ENCODE data around the gene ZBED5.
"Not testable (repeated sequence)": the region's sequence is repeated elsewhere in the genome, so short reads cannot be mapped to it uniquely, and the experiment has no call there.

ZBED5 gene

DNA sequence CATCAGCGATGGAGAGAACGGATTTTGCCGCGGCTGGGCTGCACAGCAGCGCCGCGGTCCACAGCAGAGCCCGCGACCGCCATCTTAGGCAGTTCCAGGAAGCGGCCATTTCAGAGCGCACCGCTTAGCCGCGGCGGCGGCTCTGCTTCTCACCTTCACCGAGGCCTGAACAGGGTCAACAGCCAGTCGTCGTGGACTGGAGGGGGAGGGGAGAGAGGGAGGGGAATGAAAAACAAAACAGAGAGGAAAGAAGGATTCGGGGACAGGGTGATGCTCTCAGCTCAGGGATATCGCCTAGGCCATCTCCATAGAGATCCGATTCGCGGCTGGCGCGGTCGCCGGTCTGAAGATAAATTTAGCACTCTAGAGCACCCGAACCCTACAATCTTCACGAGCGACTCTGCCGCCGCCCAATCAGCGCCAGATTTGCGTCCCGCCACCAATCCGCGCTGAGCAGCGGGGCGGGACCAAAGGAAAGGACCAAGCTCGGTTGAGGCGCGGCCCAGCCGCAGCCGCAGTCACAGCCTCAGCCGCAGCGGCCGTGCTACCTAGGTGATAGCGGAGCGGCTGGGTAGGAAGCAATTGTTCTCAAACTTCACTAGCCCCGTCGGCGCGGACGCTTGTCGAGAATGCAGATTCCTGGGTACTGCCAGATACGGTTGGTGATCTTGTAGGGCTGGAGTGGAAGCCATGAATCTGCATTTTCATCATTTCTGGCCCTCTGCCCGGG lies at the start of gene ZBED5:
Gene ZBED5 (minus strand): TSS at position 345 of the 730 bp plus-strand sequence. CDS start 3,108 bp downstream, outside the sequence.
- peak; percentile 90 to 91 for DNase-seq (ENCODE audit: low read depth in 2 of 2)

DNA sequence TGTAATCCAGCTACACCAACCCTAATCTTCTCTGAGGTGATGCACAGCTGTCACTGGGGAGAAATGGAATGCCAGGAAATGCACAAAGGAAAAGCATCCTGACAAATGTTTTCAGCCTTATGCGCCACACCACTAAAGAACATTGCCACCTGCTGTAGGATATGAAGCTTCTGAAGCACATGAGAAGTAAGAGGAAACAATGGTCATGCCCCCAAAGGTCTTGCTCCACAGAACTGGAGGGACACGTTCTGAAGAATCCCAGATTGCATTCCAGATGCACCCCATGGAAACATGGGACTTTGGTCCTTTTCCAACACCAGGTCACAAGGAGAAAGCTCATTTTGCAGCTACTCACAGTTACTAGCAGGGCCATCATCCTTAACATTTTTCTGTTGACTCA lies 48.7 kb upstream of the ZBED5 start:
- no peak for DNase-seq (ENCODE audit: low read depth in 2 of 2)

DNA sequence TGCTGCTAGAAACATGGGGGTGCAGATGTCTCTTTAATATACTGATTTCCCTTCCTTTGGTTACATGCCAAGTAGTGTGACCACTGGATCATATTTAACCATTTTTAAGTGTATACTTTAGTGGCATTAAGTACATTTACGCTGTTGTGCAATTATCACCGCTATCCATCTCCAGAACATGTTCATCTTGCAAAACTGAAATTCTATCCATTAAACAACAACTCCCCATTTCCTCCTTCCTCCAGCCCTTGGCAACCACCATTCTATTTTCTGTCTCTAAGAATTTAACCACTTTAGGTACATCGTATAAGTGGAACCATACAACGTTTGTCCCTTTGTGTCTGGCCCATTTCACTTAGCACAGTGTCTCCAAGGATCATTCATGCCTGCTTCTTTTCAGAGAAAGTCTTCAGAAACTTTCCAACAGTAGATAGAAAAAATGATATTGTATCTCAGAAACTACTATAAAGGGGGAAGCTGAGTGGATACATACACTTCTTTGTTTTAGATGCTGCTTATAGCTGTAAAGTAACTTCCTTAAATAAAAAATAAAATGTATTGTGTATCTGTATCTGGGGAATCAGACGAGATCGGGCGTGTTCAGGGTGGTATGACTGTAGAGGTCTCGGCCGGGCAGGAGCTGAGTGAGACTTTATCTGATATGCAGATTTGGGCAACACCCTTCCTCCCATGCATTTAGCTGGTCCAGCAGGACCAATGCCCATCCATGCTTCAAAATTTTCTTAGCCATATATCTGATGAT lies 44.6 kb upstream of the ZBED5 start:
- no peak for DNase-seq (ENCODE audit: low read depth in 2 of 2)

DNA sequence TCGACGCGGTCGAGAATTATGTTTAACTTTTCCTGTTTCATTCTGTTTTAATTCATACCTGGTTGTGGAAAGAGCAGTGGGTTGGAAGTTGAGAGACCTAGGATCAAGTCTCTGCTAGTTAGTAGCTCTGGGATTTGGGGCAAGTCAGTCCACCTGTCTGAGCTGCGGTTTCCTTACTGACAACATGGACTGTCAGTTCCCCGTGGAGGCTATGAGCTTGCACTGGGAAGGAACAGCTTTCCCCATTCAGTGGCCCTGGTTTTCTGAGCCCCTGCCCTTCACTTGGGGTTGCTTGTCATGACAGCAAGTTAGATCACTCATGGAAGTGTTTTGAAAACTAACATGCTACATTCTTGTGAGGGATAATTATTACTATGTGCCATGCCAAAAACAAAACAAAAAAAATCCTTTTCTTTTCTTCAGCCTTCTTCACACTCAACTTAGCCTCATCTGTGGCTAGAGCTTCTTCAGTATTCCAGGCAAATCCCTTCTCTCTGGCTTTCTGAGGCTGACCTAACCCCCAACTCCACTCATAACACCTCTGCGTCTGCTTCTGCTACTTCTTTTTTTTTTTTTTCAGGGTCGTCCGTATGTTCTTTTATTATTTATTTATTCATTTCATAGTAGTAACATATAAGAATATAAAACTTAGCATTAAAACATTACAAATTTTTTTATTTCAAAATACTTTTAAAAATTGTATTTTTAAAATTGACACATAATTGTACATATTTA lies 43.0 kb upstream of the ZBED5 start:
- no peak for DNase-seq (ENCODE audit: low read depth in 2 of 2)

DNA sequence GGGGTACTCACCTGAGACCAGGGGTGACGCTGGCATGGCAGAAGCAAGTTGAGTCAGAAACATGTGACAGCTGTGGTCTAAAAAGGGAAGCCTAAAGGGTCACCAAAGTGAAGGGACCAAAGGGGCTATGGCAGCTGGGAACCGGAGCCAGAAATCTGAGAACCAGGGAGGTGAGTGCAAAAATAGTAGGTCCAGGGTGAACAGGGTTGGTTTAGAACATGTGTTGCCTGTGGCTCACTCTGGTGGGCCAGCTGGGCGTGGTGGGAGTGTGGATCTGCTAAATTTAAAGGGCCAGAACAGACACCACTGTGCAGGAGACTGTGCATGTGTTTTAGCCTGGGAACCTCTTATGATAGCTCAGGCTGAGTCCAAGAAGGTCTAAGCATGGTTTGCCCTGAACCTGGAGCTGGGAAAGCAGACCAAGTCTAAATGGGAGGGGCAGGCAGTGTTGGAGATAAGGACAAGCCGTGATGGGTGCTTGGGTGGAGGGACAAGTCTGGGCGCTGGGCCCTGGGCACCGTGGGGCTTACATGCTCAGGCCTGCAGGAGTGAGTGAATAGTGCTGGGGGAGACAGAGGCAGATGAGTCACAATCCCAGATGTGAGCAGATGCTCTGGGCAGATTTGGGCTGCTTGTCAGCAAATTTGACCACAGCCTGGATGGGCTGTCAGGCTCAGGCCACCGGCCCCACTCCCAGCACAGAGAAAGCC lies 41.4 kb upstream of the ZBED5 start:
- DNase-seq (ENCODE audit: low read depth in 2 of 2), result no peak

DNA sequence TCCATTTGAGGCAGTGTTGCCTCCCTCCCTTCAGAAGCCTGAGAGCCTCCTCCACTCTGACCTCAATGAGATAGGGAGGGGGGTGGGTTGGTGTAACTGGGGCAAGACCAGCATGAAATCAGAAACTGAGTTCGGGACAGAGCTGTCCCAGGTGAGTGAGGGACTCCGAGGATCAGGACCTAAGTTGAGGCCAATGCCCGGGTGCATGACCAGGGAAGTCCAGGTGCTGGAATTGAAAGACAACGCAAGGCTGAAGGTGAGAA lies 40.8 kb upstream of the ZBED5 start:
- DNase-seq (ENCODE audit: low read depth in 2 of 2), result no peak

DNA sequence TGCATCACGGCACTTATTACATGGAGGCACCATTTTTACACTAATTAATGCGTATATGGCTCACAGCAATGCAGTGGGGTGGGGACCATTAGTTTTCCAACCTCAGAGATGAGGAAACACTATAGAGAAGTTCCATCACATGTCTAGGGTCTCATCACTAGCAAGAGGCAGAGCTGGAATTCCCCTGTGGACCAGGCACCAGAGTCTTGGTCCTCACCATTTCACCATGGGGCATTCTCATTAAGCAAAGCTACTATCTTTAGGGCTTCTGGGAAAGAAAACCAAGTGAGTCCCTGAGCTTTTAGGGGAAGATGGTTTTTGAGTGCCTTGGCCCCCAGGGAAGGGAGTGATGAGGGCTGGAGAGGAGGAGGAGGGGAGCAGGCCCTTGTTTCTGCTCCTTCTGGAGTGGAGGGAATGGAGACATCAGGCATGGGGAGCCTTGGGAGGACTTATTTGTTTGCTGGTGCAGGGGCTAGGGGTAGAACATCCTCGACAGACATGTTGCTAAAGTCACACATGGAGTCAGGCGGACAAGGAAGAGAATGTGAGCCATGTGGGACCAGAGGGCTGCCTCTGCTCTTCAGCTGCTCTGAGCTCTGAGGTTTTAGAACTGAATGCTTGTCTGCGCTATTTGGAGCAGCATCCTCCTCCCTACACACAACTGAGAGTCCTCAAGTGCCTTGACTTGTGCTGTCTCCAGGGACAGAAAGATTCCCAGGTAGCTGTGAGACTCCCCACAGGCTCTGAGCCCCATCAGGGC lies 40.3 kb upstream of the ZBED5 start:
- no peak for DNase-seq (ENCODE audit: low read depth in 2 of 2)

DNA sequence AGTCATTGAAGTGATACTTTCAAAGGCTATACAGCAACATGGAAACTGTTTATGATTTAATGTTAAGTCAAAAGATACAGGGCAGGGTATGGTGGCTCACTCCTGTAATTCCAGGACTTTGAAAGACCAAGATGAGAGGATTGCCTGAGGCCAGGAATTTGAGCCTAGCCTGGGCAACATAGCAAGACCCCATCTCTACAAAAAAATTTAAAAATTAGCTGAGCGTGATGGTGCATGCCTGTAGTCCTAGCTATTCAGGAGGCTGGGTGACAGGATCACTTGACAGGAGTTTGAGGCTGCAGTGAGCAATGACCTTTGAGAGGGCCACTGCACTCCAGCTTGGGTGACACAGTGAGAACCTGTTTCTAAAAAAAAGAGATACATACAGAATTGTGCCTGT lies 39.3 kb upstream of the ZBED5 start:
- DNase-seq (ENCODE audit: low read depth in 2 of 2), result no peak

DNA sequence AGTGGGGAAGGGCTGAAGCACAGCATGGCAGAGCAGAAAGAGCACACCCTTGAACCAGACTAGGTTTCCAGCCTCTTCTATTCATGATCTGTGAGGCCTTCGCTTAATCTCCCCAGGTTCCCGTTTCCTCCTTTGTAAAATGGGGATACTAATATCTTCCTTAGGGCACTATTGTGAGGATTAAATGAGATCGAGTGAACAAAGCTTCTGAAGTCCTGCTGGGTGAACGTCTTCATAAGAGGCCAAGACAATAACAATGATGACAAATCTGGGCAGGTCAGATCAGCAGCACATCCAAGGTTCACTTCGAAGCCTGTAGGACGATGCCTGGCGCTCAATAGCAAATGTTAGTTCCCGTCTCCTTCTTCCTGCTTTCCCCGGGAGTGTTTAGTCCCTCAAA lies 38.6 kb upstream of the ZBED5 start:
- DNase-seq (ENCODE audit: low read depth in 2 of 2), result no peak

DNA sequence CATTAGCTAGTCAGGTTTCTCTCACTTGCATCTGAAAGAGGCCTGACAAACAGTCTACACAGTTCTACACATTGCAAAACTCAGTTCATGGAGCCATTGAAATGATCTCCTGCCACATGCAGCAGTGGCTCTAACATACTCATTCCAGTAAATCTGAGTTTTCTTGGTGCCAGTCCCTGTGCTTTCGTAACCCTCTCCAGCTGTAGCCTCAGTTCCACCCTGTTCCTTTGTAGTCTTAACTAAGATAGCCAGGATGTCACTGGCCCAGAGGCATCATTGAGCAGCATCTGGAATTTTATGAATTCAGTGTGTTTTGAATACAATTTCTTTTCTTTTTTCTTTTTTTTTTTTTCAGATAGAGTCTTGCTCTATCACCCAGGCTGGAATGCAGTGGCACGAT lies 37.4 kb upstream of the ZBED5 start:
- DNase-seq (ENCODE audit: low read depth in 2 of 2), result no peak

DNA sequence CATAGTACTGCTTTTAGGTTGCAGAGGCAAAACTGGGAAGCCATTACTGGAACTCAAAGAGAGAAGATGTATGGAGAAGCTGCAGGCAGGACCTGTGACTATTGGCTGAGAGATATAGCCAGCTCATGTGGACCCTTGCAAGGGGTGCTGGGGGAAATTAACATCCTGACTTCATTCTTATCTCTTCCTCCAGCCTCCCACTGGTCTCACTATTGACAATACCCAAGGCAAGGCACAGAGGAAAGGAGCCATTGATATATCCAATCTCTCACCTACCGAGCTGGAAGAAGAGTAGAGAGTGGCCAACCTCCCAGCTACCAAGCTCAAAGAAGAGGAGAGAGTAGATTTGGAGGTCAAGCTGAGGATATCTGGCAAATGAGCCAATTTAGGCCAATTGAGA lies 36.8 kb upstream of the ZBED5 start:
- DNase-seq (ENCODE audit: low read depth in 2 of 2), result no peak

DNA sequence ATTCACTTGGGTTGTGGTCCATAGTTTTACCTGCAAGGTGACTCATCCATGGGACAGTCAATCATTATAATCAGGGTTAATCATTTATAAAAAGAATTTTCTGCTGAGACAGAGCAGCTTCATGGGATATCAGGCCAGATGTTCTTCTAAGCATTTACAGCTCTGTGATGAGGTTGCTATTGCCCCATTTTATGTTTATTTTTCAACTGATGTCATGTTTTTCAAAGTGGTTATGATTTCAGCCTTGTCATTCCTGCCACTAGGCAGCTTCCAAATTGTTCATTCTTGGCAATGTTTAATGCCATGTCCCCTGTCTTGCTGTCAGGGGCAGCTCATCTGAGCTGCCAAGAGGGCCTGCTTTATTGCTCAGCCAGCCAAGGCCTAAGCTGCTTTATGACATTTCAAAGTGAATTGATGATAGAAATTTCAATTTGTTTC lies 35.9 kb upstream of the ZBED5 start:
- no peak for DNase-seq (ENCODE audit: low read depth in 2 of 2)

DNA sequence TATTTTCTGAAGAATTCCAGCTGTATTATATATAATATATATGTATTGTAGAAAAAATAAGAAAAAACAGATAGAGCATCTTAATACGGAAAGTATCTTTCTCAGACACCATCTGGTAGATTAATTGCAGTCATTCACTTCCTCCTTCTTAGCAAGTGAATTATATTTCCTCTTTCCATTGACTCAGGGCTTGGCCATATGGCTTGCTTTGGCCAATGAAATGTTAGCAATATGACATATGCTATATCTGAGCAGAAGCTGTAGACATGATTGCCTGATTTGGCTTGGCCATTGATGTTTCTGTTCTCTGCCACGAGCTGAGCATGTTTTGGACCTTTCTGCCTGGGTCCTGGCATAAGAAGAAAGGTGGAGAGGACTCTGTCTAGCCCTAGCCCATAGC lies 34.4 kb upstream of the ZBED5 start:
- no peak for DNase-seq (ENCODE audit: low read depth in 2 of 2)

DNA sequence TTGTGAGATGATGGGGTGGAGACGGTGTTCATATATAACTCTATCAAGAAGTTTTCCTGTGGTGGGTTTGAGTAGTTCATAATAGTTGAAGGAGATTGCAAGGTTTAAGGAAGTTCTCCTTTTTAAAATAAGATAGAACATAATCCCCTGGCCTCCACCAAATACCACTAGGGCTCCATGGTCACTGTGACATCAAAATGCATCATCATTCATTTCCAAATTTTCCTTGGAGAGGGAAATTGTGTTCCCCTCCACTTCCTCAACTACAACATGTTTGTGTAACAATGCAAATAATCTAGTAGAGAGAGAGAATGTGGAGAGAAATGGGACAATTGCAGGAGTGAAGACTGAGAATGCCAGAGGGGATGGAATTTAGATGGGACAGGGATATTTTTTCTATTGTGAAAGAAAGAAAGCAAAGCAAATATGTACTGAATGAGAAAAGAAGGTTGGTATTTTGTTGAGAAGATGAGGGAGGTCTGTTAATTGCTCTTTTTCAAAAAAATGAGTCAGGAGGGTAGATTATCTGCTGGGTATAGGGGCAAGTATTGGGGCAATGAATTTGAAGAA lies 33.4 kb upstream of the ZBED5 start:
- no peak for DNase-seq (ENCODE audit: low read depth in 2 of 2)

DNA sequence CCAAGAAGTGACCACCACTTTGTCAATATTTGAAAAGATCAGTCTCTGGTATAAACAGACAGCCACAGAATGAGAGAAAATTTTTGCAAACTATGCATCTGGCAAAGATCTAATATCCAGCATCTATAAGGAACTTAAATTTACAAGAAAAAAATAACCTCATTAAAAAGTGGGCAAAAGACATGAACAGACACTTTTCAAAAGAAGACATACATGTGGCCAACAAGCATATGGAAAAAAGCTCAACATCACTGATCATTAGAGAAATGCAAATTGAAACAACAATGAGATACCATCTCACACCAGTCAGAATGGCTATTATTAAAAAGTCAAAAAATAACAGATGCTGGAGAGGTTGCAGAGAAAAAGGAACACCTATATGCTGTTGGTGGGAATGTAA lies 32.2 kb upstream of the ZBED5 start:
- not testable (repeated sequence) for DNase-seq (ENCODE audit: low read depth in 2 of 2)

DNA sequence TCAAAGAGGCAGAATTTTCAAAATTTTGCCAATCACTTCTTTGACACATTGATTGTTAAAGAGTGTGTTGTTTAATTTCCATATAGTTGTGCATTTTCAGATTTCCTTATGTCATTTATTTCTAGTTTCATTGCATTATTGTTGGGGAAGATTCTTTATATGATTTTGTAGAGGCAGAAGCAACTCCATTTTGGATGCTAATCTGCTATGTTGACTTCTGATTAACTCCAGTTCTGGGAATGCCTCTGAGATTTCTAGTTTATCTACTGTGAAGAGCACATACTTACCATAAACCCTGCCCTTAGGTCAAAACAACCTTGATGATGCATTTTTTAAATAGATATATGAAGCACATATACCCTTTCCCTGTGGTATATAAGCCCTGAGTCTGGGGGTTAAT lies 29.5 kb upstream of the ZBED5 start:
- no peak for DNase-seq (ENCODE audit: low read depth in 2 of 2)

DNA sequence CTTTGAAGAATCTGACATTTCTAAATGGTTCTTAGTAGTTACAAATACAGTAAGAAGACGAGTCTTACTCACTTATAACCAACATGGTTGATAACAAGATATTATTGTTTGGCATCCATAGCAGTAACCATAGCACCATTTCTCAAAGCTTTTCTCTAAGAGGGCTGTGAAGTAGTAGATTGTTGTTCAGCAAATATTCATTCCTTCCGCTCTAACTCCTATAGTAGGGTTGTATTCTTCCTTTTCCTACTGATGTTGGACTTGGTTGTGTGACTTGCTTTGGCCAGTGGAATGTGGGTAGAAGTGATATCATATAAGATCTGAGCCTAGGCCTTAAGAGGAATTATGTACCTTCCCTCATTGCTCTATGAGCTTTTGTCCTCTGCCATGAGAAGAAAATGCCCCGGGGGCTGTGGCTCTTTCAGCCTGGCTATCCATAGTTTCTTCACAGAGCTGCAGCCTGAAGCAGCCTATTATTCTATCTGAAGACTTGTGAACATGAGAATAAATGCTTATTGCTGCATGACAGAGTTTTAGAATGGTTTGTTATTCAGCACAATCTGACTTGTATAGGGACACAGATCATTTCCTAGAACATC lies 28.9 kb upstream of the ZBED5 start:
- no peak for DNase-seq (ENCODE audit: low read depth in 2 of 2)

DNA sequence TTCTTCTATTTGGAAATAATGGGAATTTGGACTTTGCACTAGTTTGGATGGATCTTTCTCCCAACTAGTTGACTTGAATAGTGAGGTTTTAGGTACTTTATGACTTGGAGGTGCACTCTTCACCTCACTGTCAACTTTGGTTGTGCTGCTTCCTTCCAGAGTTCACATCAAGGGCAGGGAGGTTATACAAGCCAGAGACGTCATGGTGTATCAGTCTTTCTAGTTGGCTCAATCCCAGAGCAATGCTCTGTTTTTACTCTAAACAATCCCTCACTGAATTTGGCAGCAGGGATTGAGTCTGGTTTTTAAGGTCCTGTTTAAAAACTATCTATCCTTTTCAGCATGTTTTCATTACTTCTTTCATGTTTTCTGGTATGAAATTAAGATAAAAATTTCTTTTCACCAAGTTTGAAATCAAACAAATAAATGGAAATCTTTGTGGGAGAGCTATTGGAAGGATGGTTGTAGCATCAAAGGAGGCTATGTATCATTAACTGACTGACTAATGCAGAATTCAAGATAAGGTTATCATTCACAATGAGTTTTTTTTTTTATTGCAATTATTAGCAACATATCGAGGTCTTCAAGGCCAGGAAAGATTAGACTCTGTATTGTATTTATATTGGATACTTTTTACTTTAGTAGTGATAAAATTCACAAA lies 28.0 kb upstream of the ZBED5 start:
- DNase-seq (ENCODE audit: low read depth in 2 of 2), result no peak

DNA sequence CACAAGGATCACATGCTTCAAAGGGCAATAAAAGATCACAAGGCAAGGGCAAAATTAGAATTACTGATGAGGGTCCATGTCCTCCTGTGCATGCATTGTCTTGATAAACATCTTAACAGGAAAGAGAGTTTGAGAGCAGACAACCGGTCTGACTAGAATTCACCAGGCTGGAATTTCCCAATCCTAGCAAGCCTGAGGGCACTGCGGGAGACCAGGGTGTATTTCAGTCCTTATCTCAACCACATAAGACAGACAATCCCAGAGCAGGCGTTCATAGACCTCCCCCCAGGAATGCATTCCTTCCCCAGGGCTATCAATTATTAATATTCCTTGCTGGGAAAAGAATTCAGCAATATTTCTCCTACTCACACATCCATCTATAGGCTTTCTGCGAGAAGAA lies 26.4 kb upstream of the ZBED5 start:
- not testable (repeated sequence) for DNase-seq (ENCODE audit: low read depth in 2 of 2)

DNA sequence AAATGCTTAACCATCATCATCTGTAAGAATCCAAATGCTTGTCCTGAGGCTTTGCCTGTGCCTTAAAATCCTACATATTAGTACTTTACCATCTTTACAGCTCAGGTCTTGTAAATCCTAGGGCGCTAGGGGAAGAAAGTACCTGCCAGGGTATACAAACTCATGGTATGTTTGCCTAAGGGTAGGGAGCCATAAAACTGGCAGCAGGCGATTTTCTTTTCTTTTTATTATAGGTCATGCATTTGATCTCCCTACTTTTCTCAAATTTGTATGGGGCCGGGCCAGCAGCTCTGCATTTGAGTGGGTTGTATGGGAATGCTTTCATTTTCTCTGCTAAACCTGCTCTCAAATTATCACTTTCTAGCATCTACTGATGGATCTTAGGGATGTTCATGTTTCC lies 24.0 kb upstream of the ZBED5 start:
- DNase-seq (ENCODE audit: low read depth in 2 of 2), result no peak
